Keratinocyte (primary cell): Measurements from ENCODE around the gene ARHGEF3. TPM values are rescaled to one million over a fixed set of nuclear protein-coding genes. Genes with fewer than 3 reads are reported as not detected.

Source experiments
- DNase-seq: peaks from one replicate; pipeline ENCODE4 v3.0.0-alpha.2; 2011; ENCODE audit warnings: low read depth, missing footprints, low spot score
- FAIRE-seq: peaks from 2 replicates; lab custom pipeline; 2011; peaks lifted over from hg19 to GRCh38; lab: Jason Lieb, UNC
- H2AFZ ChIP-seq: 2 replicates; pipeline ENCODE4 v1.6.0; 2012; ENCODE audit warnings: low read length, control low read depth, inconsistent platforms; ENCODE audit not compliant: control insufficient read depth
- H3K27ac ChIP-seq: 2 replicates; pipeline ENCODE4 v1.5.1; 2011; ENCODE audit warnings: low read length; ENCODE audit not compliant: control insufficient read depth, insufficient read depth
- H3K27me3 ChIP-seq: 3 replicates; pipeline ENCODE4 v1.6.0; 2011; ENCODE audit warnings: low read length; ENCODE audit not compliant: control insufficient read depth, insufficient read depth; ENCODE audit errors: extremely low read depth
- H3K36me3 ChIP-seq, 2 experiments: 2 replicates in 1 of 2; 3 replicates in 1 of 2; pipeline ENCODE4 v1.5.1; 2011; ENCODE audit warnings: low read length in 2 of 2, mild to moderate bottlenecking in 1 of 2; ENCODE audit not compliant: control insufficient read depth in 2 of 2, insufficient read depth in 2 of 2; ENCODE audit errors: extremely low read depth in 1 of 2
- H3K4me1 ChIP-seq: 3 replicates; pipeline ENCODE4 v1.5.1; 2011; ENCODE audit warnings: low read length; ENCODE audit not compliant: control insufficient read depth, insufficient read depth; ENCODE audit errors: extremely low read depth
- H3K4me2 ChIP-seq: 3 replicates; pipeline ENCODE4 v1.6.0; 2011; ENCODE audit warnings: low read depth, low read length; ENCODE audit not compliant: control insufficient read depth, insufficient read depth; ENCODE audit errors: extremely low read depth
- H3K4me3 ChIP-seq, 3 experiments: fragments of 200-600 bp in 1 of 3; sonication (generic) in 1 of 3; 2 replicates in 2 of 3; 3 replicates in 1 of 3; pipeline ENCODE4 v1.5.1; 2011 to 2016; ENCODE audit warnings: low read length in 3 of 3, mild to moderate bottlenecking in 3 of 3, control low read depth in 2 of 3, inconsistent platforms in 1 of 3, low read depth in 1 of 3, mixed read lengths in 1 of 3, mixed run types in 1 of 3, moderate library complexity in 1 of 3; ENCODE audit not compliant: control insufficient read depth in 2 of 3, insufficient read depth in 2 of 3; ENCODE audit errors: extremely low read depth in 1 of 3
- H3K79me2 ChIP-seq: 2 replicates; pipeline ENCODE4 v1.6.0; 2012; ENCODE audit warnings: low read length; ENCODE audit not compliant: control insufficient read depth, insufficient read depth
- H3K9ac ChIP-seq: 3 replicates; pipeline ENCODE4 v1.6.0; 2011; ENCODE audit warnings: low read length; ENCODE audit not compliant: control insufficient read depth, insufficient read depth; ENCODE audit errors: extremely low read depth
- H3K9me1 ChIP-seq: 3 replicates; pipeline ENCODE4 v1.6.0; 2011; ENCODE audit warnings: low read length; ENCODE audit not compliant: control insufficient read depth, insufficient read depth; ENCODE audit errors: extremely low read depth
- H3K9me3 ChIP-seq: 2 replicates; pipeline ENCODE4 v1.5.1; 2012; ENCODE audit warnings: low read depth, low read length; ENCODE audit not compliant: control insufficient read depth
- H4K20me1 ChIP-seq: 3 replicates; pipeline ENCODE4 v1.6.0; 2011; ENCODE audit warnings: low read length; ENCODE audit not compliant: control insufficient read depth, insufficient read depth; ENCODE audit errors: extremely low read depth
- EZH2 ChIP-seq: IDR thresholded peaks from one replicate; pipeline ENCODE4 v1.6.1; 2012; ENCODE audit warnings: inconsistent platforms, mild to moderate bottlenecking, low read length, moderate library complexity
- dilution Hi-C: fragments of 300-500 bp; cut with MboI; formaldehyde crosslinking; loops from one replicate; pipeline ENCODE4 v1.7.0; 2020; ENCODE audit warnings: low sequenced_read_pairs; ENCODE audit not compliant: extremely low pct_ligation_motif_present
- polyA plus RNA-seq, 5 experiments: library from polyadenylated mRNA; depleted of rRNA in 3 of 5; stranded (reverse) in 3 of 5; stranded (forward) in 1 of 5; unstranded in 1 of 5; fragments of >200 nt; gene quantifications; 1 replicate in 1 of 5; 2 replicates in 3 of 5; 3 replicates in 1 of 5; pipeline versions ENCODE4 v1.2.1 to v1.2.3, GENCODE V29; 2011 to 2012; ENCODE audit warnings: missing spikeins in 2 of 5, low read depth in 1 of 5, low replicate concordance in 1 of 5
- TF ChIP-seq, protein P1 (sequence below), 3 experiments: IDR thresholded peaks in 1 of 3; conservative IDR thresholded peaks in 1 of 3; optimal IDR thresholded peaks in 1 of 3; 2 replicates in 2 of 3; 3 replicates in 1 of 3; pipeline versions ENCODE3 to v1.5.1; 2011; ENCODE audit warnings: low read length in 3 of 3, mild to moderate bottlenecking in 3 of 3, moderate library complexity in 2 of 3, control low read depth in 1 of 3, inconsistent platforms in 1 of 3; ENCODE audit not compliant: insufficient read depth in 2 of 3; ENCODE audit errors: extremely low read depth in 1 of 3

Gene ARHGEF3
- polyA plus RNA-seq, 1 donor (not counting 4 experiments of a cell fraction or from before 2014, with no cell fraction given): 26.2 TPM

DNA sequence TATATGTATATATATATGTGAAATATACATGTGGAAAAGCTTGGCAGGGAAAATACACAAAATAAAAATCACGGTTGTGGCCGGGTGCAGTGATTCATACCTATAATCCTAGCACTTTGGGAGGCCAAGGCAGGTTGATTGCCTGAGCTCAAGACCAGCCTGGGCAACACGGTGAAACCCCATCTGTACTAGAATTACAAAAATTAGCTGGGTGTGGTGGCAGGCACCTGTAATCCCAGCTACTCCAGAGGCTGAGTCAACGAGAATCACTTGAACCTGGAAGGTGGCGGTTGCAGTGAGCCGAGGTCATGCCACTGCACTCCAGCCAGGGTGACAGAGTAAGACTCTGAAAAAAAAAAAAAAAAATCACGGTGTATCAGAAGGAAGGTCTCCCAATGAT lies 20.8 kb upstream of the ARHGEF3 start:
- Histone ChIP-seq H2AFZ (no peak overlapping the region), H3K4me2 (no peak overlapping the region), H3K4me3 (no peak overlapping the region), H3K79me2 (no peaks in the 10 kb centered on the region), H3K9ac (no peak overlapping the region), H3K9me1 (no peaks in the 10 kb centered on the region), H3K27ac (no peak overlapping the region), H4K20me1 (no peaks in the 10 kb centered on the region), H3K9me3 (no peaks in the 10 kb centered on the region), H3K27me3 (no peaks in the 10 kb centered on the region), H3K36me3 (no peaks in the 10 kb centered on the region), H3K4me1 (peaks cover 9% of the 10 kb centered on the region)
- FAIRE-seq (no peak), DNase-seq (no peak)
- TF ChIP-seq, protein P1, sequence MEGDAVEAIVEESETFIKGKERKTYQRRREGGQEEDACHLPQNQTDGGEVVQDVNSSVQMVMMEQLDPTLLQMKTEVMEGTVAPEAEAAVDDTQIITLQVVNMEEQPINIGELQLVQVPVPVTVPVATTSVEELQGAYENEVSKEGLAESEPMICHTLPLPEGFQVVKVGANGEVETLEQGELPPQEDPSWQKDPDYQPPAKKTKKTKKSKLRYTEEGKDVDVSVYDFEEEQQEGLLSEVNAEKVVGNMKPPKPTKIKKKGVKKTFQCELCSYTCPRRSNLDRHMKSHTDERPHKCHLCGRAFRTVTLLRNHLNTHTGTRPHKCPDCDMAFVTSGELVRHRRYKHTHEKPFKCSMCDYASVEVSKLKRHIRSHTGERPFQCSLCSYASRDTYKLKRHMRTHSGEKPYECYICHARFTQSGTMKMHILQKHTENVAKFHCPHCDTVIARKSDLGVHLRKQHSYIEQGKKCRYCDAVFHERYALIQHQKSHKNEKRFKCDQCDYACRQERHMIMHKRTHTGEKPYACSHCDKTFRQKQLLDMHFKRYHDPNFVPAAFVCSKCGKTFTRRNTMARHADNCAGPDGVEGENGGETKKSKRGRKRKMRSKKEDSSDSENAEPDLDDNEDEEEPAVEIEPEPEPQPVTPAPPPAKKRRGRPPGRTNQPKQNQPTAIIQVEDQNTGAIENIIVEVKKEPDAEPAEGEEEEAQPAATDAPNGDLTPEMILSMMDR (optimal IDR thresholded peaks at IDR 0.05 in 1 of 3, IDR thresholded peaks at IDR 0.05 in 1 of 3, conservative IDR thresholded peaks at IDR 0.05 in 1 of 3; ENCODE audit: extremely low read depth in 1 of 3, insufficient read depth in 2 of 3, low read length in 3 of 3): no peak
- no peak for TF ChIP-seq EZH2
- dilution Hi-C loops: no loop called here

DNA sequence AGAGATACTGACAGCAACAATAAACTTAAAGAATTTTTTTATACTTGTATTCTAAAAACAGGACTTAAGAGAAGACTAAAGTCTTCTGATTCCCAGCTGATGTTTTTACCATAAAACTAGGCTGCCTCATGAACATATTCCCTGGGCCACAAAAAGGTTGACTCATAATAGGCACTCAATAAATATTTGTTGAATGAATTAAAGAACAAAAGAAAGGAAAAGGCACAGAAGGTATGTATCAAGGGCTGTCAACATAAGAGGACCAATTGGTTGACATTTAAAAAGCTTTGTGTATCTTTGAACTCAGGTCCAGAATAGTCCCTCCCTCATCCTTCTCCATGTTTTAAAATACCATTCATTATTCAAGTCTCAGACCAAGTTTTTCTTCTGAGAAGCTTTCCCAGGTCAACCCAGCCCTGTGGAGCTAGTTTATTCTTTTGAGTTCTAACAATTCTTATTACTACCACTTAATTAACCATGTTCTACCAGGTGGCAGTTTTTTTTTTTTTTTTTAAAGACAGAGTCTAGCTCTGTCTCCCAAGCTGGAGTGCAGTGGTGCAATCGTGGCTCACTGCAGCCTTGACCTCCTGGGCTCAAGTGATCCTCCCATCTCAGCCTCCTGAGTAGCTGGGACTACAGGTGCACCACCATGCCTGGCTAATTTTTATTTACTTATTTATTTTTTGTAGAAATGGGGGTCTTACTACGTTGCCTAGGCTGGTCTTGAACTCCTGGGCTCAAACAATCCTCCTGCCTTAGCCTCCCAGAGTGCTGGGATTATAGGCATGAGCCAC lies 17.5 kb upstream of the ARHGEF3 start:
- Histone ChIP-seq H3K4me2 (no peak overlapping the region), H2AFZ (no peak overlapping the region), H3K27ac (no peak overlapping the region), H3K9ac (no peak overlapping the region), H3K9me3 (no peaks in the 10 kb centered on the region), H3K36me3 (no peaks in the 10 kb centered on the region), H3K27me3 (no peaks in the 10 kb centered on the region), H3K4me3 (no peak overlapping the region), H4K20me1 (no peaks in the 10 kb centered on the region), H3K9me1 (no peaks in the 10 kb centered on the region), H3K79me2 (no peaks in the 10 kb centered on the region), H3K4me1 (peaks cover 9% of the 10 kb centered on the region)
- DNase-seq: no peak
- TF ChIP-seq, protein P1 (optimal IDR thresholded peaks at IDR 0.05 in 1 of 3, IDR thresholded peaks at IDR 0.05 in 1 of 3, conservative IDR thresholded peaks at IDR 0.05 in 1 of 3; ENCODE audit: extremely low read depth in 1 of 3, insufficient read depth in 2 of 3, low read length in 3 of 3): no peak
- no peak for TF ChIP-seq EZH2
- FAIRE-seq: no peak
- dilution Hi-C loops: no loop called here
